GM18508 (cell line): Measurements from ENCODE around the gene CCDC124.
"Not testable (repeated sequence)": the region's sequence is repeated elsewhere in the genome, so short reads cannot be mapped to it uniquely, and the experiment has no call there.

Source experiments
- ATAC-seq: cut with Tn5 transposase; IDR thresholded peaks from one replicate; pipeline ENCODE4 v1.9.1; 2021; ENCODE audit warnings: moderate number of reproducible peaks; ENCODE audit not compliant: insufficient read depth, unreplicated experiment

Gene CCDC124

GRCh38 chr19:17977488-17977887 is 44.7 kb downstream of the CCDC124 start:
- ATAC-seq, result no peak

GRCh38 chr19:17981611-17982010 is 48.8 kb downstream of the CCDC124 start:
- no peak for ATAC-seq

GRCh38 chr19:17982430-17982829 is 49.6 kb downstream of the CCDC124 start:
- no peak for ATAC-seq

- ATAC-seq, result no peak
Observed at GRCh38 chr19:17985037-17985818, 52.4 kb downstream of the CCDC124 start.

- not testable (repeated sequence) for ATAC-seq
Observed at GRCh38 chr19:17986569-17986968, 53.8 kb downstream of the CCDC124 start.

GRCh38 chr19:17988161-17988560 is 55.3 kb downstream of the CCDC124 start:
- no peak for ATAC-seq

- no peak for ATAC-seq
Observed at GRCh38 chr19:17989425-17990094, 56.7 kb downstream of the CCDC124 start.

GRCh38 chr19:17993076-17993813 is 60.4 kb downstream of the CCDC124 start:
- no peak for ATAC-seq
